T-helper 1 cell treated with Interleukin-12 subunit alpha and Interleukin-12 subunit beta and Interleukin-4 antibody, amounts not matched to agents 30 μg/mL and 1 μg/mL, for 36 hours (primary cell): ENCODE results near the gene NTSR2.
"Not testable (repeated sequence)": the region's sequence is repeated elsewhere in the genome, so short reads cannot be mapped to it uniquely, and the experiment has no call there.

ENCODE experiments used
- H3K27ac Mint-ChIP-seq: one replicate; pipeline ENCODE4 v1.8.0; 2021; ENCODE audit warnings: mild to moderate bottlenecking, mixed read lengths
- H3K27me3 Mint-ChIP-seq: one replicate; pipeline ENCODE4 v1.8.0; 2021; ENCODE audit warnings: low read depth, mixed read lengths
- H3K36me3 Mint-ChIP-seq: one replicate; pipeline ENCODE4 v1.8.0; 2021; ENCODE audit warnings: low read depth, mixed read lengths
- H3K4me1 Mint-ChIP-seq: one replicate; pipeline ENCODE4 v1.8.0; 2021; ENCODE audit warnings: low read depth, mixed read lengths
- H3K4me3 Mint-ChIP-seq: one replicate; pipeline ENCODE4 v1.8.0; 2021; ENCODE audit warnings: mild to moderate bottlenecking, moderate library complexity, mixed read lengths
- H3K9me3 Mint-ChIP-seq: one replicate; pipeline ENCODE4 v1.8.0; 2021; ENCODE audit warnings: mixed read lengths

Gene NTSR2

DNA sequence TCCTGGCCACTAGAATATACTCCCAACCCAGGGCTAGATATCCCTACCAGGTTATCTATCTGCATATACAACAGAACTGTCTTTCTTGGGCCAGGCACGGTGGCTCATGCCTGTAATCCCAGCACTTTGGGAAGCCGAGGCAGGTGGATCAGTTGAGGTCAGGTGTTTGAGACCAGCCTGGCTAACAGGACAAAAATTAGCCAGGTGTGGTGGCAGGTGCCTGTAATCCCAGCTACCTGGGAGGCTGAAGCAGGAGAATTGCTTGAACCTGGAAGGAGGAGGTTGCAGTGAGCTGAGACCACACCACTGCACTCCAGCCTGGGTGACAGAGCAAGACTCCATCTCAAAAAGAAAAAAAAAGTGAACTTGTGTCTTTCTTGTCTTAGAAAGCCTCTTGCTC is 9.6 kb downstream of the NTSR2 start:
- H3K36me3 Mint-ChIP-seq, H3K27ac Mint-ChIP-seq, H3K27me3 Mint-ChIP-seq, H3K4me3 Mint-ChIP-seq, H3K9me3 Mint-ChIP-seq, H3K4me1 Mint-ChIP-seq: not testable (repeated sequence)

DNA sequence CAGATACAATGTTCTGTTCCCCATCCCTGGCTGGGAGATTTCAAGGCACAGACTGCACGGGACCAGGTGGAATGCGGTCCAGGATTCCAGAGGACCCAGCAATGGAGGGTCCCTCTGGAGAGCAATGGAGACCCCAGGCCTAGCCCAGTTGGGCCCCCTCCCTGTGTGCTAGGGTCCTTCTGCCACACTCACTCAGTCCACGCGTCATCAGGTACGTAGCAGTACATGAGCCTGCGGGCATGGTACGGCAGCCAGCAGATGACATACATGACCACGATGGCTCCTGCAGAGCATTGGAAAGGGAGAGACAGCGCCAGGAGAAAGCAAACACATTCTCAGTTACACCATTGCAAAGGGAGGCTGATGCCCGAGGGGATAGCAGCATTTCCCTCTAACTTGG is 10.1 kb downstream of the NTSR2 start:
- no peaks in the 10 kb centered on the region for H3K36me3 Mint-ChIP-seq
- no peak overlapping the region for H3K27ac Mint-ChIP-seq
- no peak overlapping the region for H3K4me3 Mint-ChIP-seq
- H3K4me1 Mint-ChIP-seq: no peaks in the 10 kb centered on the region
- peaks cover 9% of the 10 kb centered on the region for H3K27me3 Mint-ChIP-seq
- H3K9me3 Mint-ChIP-seq: peaks cover 5% of the 10 kb centered on the region

DNA sequence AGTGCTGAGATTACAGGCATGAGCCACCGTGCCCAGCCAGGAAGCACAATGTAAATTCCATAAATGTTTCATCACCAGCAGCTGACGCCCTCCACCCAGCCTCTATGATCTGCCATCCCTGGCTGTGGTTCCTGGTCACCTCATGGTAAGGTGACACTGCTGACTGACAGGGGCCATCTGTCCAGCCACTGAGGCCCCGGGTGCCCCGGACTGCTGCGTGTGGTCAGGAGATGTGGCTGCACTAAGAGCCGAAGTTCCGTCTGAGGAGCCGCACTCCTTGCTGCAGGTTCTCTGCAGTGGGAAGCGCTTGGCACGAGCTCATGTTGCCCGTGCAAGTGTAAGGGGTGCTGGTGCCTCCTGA is 10.9 kb downstream of the NTSR2 start:
- Mint-ChIP-seq H3K4me3 (no peak overlapping the region), H3K4me1 (no peaks in the 10 kb centered on the region), H3K9me3 (peaks cover 5% of the 10 kb centered on the region), H3K36me3 (no peaks in the 10 kb centered on the region), H3K27me3 (peaks cover 9% of the 10 kb centered on the region), H3K27ac (no peak overlapping the region)

DNA sequence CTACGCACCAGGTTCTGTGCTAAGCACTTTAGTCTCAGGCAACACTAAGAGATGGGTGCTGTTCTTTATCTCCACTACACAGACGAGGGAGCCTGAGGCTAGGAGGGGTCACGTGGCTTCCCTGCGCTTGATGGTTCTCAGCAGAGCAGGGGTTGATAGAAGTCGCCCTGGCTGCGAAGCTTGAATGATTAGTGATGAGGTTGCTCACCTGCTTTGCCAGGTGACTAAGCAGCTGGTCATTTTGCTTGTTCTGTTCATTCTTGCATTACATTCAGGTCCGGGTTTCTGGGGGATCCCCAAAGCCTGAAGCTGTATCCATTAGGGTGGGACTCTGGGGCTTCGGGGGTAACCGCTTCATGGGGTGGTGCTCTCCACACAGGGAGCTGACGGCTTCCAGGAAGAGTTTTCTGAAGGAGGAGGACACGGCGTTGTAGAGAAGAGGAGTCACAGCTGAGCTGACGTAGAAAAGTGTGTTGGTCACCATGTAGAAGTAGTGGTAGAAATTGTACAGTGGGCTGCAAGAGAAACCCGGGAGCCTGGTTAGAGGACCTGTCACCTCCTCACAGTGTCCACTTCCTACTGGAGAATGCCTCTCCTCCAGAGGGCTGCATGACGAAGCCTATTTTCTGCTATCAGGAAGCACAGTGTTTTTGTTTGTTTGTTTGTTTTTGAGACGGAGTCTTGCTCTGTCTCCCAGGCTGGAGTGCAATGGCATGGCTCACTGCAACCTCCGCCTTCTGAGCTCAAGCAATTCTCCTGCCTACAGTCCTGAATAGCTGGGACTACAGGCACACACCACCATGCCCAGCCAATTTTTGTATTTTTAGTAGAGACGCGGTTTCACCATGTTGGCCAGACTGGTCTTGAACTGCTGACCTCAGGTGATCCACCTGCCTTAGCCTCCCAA is 11.5 kb downstream of the NTSR2 start:
- peaks cover 5% of the 10 kb centered on the region for H3K9me3 Mint-ChIP-seq
- H3K27ac Mint-ChIP-seq: no peak overlapping the region
- no peak overlapping the region for H3K4me3 Mint-ChIP-seq
- H3K27me3 Mint-ChIP-seq: peaks cover 8% of the 10 kb centered on the region
- H3K36me3 Mint-ChIP-seq: no peaks in the 10 kb centered on the region
- no peaks in the 10 kb centered on the region for H3K4me1 Mint-ChIP-seq

DNA sequence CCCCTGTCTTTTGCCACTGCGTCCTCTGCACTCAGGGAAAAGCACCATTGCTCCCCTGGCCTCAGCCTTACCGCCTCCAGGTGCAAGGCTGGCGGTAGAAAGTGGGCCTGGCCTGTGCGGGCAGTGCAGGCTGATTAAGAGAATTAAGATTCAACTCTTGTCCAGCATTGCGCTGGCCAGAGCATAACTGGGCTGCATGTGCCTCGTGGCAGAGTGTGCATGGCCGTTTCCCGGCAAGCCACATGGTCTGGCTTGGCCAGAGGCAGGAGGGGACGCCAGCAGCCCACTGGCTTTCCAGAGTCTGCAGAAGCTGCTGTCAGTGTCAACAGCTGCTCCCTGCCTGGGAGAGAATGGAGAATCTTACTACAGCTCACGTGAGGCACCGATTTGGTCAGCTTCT is 12.3 kb downstream of the NTSR2 start:
- H3K36me3 Mint-ChIP-seq: no peaks in the 10 kb centered on the region
- no peak overlapping the region for H3K4me3 Mint-ChIP-seq
- peaks cover 3% of the 10 kb centered on the region for H3K27me3 Mint-ChIP-seq
- H3K4me1 Mint-ChIP-seq: no peaks in the 10 kb centered on the region
- peaks cover 5% of the 10 kb centered on the region for H3K9me3 Mint-ChIP-seq
- H3K27ac Mint-ChIP-seq: no peak overlapping the region

DNA sequence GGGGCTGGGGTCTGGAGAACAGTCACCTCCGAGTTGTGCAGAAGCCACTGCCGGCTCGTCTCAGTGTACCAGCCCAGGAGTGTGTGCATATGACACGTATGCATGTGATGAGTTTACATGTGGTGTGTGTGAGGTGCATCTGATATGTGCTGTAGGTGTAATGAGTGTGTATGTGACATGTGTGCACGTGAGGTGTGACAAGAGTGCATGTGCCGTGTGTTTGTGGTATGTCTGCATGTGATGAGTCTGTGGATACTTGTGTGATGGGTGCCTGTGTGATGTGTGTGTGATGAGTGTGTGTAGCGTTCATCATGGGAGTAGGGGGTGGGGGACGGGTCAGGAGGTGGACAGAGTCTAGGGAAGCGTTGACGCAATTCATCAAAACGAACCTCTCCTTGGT is 12.8 kb downstream of the NTSR2 start:
- H3K4me1 Mint-ChIP-seq: no peaks in the 10 kb centered on the region
- H3K27ac Mint-ChIP-seq: no peak overlapping the region
- peaks cover 3% of the 10 kb centered on the region for H3K27me3 Mint-ChIP-seq
- H3K9me3 Mint-ChIP-seq: peaks cover 4% of the 10 kb centered on the region
- no peak overlapping the region for H3K4me3 Mint-ChIP-seq
- no peaks in the 10 kb centered on the region for H3K36me3 Mint-ChIP-seq

DNA sequence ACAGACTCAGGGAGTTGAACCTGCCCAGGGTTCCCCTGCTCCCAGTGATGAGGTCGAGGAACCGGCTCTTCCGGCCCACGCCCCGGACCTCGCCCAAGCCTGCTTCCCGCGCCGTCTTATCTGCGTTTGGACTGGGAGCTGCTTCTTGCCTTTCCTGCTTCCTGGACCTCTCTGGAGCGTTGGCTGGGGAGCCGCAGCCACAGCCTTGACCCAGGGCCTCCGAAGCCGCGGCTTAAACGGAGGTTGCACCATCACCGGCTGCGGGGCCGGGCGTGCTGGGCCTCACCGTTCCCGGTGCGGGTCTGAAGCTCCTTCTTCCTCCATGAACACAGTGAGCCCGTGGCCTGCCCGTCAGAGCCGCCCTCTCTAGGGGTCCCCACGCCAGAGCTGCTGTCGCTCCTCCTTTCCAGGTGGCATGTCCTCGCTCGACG is 13.3 kb downstream of the NTSR2 start:
- Mint-ChIP-seq H3K9me3 (no peaks in the 10 kb centered on the region), H3K4me3 (no peak overlapping the region), H3K4me1 (no peaks in the 10 kb centered on the region), H3K27ac (no peak overlapping the region), H3K27me3 (no peaks in the 10 kb centered on the region), H3K36me3 (no peaks in the 10 kb centered on the region)

DNA sequence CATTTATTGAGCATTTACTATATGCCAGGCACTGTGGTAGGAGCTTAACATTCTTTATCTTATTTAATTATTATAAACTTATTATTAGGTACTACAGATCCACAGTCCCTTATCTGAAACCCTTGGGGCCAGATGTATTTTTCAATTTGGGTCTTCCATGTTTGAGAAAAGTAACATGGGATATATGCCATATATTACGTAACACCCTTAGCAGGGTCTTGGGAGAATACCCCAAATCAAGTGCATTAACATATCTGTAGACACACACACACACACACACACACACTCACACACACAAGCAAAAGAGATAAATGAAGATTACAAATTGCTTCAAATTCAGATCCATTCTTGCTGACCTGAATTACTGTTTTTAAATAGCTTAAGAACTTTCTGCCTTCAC is 13.7 kb downstream of the NTSR2 start:
- no peaks in the 10 kb centered on the region for H3K36me3 Mint-ChIP-seq
- no peak overlapping the region for H3K27ac Mint-ChIP-seq
- no peaks in the 10 kb centered on the region for H3K4me1 Mint-ChIP-seq
- no peak overlapping the region for H3K4me3 Mint-ChIP-seq
- no peaks in the 10 kb centered on the region for H3K27me3 Mint-ChIP-seq
- H3K9me3 Mint-ChIP-seq: no peaks in the 10 kb centered on the region

DNA sequence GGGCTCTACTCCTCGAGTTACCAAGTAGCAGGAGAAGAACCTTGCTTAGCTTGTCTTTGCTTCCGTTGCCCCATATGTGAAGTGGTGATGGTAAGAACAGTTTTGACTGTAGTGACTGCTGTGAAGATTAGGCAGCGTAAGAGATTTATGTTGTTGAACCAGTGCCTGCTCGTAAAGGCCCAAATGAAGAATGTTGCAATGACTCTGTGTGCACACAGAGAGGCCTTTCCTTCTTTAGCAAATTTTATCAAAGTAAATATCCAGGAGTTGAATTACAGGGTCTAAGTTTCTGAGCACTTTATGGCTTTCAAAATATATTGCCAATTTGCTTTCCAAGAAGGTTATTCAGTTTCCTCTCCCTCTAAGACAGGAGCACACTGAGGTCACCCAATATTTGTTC is 14.5 kb downstream of the NTSR2 start:
- no peaks in the 10 kb centered on the region for H3K4me1 Mint-ChIP-seq
- H3K9me3 Mint-ChIP-seq: no peaks in the 10 kb centered on the region
- H3K27me3 Mint-ChIP-seq: no peaks in the 10 kb centered on the region
- H3K4me3 Mint-ChIP-seq: no peak overlapping the region
- no peak overlapping the region for H3K27ac Mint-ChIP-seq
- H3K36me3 Mint-ChIP-seq: no peaks in the 10 kb centered on the region

DNA sequence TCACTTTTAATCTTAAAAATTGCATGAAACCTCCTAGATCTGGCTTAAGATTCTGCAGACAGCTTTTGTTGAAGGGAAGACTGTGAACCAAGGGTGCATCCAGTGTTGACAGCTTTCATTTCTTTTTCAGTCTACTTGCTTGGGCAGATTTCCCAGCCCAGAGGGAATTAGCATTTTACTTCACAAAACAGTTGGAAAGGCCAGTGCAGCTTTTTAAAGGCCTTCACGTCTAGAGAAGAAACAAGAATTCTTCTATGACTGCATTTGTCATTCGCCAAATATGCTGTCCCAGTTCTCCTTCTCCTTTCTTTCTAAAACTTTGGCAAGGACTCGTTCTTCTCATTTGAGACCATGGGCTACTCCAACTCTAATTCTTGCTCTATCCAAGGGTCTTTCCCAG is 17.4 kb downstream of the NTSR2 start:
- H3K27me3 Mint-ChIP-seq: no peaks in the 10 kb centered on the region
- H3K36me3 Mint-ChIP-seq: no peaks in the 10 kb centered on the region
- no peaks in the 10 kb centered on the region for H3K9me3 Mint-ChIP-seq
- H3K4me1 Mint-ChIP-seq: no peaks in the 10 kb centered on the region
- H3K4me3 Mint-ChIP-seq: no peak overlapping the region
- H3K27ac Mint-ChIP-seq: no peak overlapping the region

DNA sequence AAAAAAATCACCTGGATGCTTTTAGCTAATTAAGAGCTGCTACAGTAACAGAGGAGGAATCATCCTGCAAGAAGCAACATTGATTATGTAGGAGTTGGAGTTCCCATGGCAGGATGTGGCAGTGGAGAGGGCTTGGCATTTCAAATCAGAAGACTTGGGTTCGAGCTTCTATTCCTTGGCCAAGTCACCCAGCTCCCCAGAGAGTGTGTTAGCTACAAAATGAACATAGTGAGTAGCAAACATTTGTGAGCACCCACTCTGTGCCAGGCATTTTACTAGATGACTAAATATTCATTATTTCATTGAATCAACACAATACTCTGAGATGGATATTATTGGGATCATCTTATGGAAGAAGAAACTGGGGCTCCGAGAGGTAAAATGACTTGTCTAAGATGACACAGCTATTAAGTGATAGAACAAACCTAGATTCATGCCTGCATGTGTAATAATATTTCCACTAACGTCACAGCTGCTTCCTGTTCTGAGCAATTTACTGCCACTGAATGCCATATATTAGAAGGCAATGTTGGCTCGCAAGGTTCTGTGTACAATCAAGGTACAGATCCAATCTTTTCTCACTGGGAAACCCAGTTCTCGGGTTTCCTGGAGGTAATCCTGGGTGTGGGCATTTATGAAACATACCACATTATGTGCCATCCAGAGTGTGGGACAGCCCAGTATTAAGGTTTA is 18.0 kb downstream of the NTSR2 start:
- Mint-ChIP-seq H3K4me1 (no peaks in the 10 kb centered on the region), H3K27ac (no peak overlapping the region), H3K36me3 (no peaks in the 10 kb centered on the region), H3K27me3 (no peaks in the 10 kb centered on the region), H3K9me3 (no peaks in the 10 kb centered on the region), H3K4me3 (no peak overlapping the region)

DNA sequence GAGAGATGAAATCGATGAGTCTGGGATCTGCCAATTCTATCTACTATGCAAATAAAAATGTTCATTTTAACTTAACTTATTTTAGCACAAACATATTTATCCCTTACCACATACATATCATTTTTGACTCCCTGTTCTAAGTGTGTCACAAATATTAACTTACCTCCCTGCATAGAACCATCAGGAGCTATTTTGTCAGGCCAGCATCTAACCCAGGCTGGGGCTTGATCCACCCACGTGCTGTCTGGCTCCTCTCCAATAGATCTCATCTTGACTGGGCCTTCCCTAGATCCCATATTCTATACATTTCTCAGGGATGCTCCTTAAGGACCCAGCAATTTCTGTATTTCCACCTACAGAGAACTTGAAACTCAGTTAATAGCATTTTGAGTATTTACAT is 20.9 kb downstream of the NTSR2 start:
- Mint-ChIP-seq H3K36me3 (no peaks in the 10 kb centered on the region), H3K27ac (no peak overlapping the region), H3K4me3 (no peak overlapping the region), H3K27me3 (no peaks in the 10 kb centered on the region), H3K9me3 (no peaks in the 10 kb centered on the region), H3K4me1 (no peaks in the 10 kb centered on the region)

DNA sequence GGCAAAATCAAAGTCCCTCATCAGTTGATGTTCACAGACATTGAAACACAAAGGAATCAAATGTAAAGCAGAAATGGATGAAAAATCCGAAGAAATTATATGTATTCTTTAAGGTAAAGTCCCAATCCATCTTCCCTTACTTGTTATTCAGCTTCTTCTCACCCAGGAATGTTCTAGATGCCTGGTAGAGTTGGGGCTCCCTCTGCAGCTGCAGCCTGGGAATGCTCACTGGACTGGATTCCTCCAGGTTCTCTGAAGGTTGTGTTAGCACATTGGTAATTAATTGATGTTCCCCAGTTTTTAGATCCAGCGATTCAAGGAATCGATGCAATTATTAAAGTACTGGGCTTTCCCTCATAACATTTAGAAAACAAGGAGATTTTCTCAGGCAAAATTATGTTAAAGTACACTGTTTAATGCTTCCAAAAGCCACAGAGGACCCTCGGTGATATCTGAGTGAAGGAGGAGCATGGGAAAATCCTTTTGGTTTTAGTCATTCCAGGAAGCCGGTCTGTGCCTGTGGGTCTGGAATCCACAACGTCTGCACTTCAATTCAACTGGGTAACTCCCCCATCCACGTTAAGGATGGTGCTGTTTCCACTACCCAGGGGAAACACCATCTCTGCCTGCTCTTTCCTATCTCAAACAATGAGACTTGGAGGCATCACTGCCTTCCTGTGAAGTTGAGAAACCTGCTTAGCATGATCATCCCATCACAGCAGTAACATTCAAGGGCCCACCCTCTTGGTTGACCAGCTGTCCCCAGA is 22.0 kb downstream of the NTSR2 start:
- Mint-ChIP-seq H3K36me3 (no peaks in the 10 kb centered on the region), H3K4me3 (no peak overlapping the region), H3K27me3 (no peaks in the 10 kb centered on the region), H3K9me3 (no peaks in the 10 kb centered on the region), H3K27ac (no peak overlapping the region), H3K4me1 (no peaks in the 10 kb centered on the region)

DNA sequence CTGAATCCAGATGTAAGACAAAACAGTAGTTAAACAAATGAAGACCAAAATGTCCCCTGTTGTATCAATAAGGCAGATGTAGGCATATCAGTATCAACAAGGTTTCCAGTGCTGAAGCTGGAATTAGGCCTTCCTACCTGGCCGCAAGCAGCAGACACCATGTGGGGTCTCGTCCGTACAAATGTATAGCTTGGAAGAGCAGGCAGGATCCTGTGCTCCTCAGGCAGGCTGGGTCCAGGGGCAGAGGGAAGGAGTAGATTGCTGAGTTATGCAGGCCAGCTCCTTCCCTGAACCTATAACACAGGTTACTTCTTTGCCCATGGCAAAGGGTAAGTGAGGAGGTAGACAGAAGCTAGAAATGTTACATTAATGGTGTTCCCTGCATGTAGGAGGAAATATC is 23.5 kb downstream of the NTSR2 start:
- H3K9me3 Mint-ChIP-seq: no peaks in the 10 kb centered on the region
- no peaks in the 10 kb centered on the region for H3K36me3 Mint-ChIP-seq
- H3K4me1 Mint-ChIP-seq: no peaks in the 10 kb centered on the region
- no peak overlapping the region for H3K4me3 Mint-ChIP-seq
- no peak overlapping the region for H3K27ac Mint-ChIP-seq
- no peaks in the 10 kb centered on the region for H3K27me3 Mint-ChIP-seq

DNA sequence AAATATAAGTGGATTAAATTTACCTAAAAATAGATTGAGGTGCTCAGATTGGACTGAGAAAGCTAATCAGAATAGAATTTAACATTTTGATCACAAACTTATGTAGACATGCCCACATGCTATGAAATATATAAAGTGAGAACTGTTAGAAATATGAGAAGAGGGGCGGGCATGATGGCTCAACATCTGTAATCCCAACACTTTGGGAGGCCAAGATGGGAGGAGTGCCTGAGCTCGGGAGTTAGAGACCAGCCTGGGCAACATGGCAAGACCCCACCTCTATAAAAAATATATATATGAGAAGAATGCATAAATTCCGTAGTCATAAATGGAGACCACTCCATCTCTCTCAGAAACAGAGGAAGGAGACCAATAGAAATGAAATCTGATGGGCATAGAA is 25.7 kb downstream of the NTSR2 start:
- H3K27ac Mint-ChIP-seq: no peak overlapping the region
- H3K4me3 Mint-ChIP-seq: no peak overlapping the region
- H3K27me3 Mint-ChIP-seq: no peaks in the 10 kb centered on the region
- no peaks in the 10 kb centered on the region for H3K4me1 Mint-ChIP-seq
- no peaks in the 10 kb centered on the region for H3K9me3 Mint-ChIP-seq
- H3K36me3 Mint-ChIP-seq: no peaks in the 10 kb centered on the region
